GM19238 (cell line): ENCODE results near the gene ARMC8.

Source experiments
- DNase-seq: peaks from one replicate; pipeline ENCODE4 v3.0.0; 2011; ENCODE audit warnings: low spot score; ENCODE audit not compliant: insufficient read length

ARMC8 gene

GRCh38 chr3:138199851-138200250 lies 12.8 kb downstream of the ARMC8 start:
- DNase-seq = no peak

DNA sequence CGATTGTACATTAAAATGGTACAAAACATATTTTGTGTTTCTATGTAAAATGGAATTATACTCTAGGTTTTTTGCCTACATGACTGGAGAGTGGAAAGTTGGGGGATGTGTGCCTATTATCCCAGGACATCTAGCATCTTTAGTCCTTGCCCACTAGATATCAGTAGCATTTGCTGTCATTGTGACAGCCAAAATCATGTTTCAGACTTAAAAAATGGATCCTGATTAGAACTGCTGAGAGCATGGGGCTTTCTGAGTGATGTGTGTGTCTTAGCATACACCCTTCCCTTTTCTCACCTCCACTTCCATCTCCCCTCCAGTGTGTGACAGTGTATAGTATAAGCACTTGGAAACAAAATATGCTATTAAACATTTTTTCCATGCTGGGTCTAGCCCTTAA lies 13.3 kb downstream of the ARMC8 start:
- DNase-seq = no peak

GRCh38 chr3:138202945-138203701 lies 16.0 kb downstream of the ARMC8 start:
- no peak for DNase-seq

- DNase-seq = no peak
Measured at GRCh38 chr3:138203938-138204337, 16.8 kb downstream of the ARMC8 start.

GRCh38 chr3:138205527-138205926 lies 18.4 kb downstream of the ARMC8 start:
- DNase-seq = no peak

DNA sequence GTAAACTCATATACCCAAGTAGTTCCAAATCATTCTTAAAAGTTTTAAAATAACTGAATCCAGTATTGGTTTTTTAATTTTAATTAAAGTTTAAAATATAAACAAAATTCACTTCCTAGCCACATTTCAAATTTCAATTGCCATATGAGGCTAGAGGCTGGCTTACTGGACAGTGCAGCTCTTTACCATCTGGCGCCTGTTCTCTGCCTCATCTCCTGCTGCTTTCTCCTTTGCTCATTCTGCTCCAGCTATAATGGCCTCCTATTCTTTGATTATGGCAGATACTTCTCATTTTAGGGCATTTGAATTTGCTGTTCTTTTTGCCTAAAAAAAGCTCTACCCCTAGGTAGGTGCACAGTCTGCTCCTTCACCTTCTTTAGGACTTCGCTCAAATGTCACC lies 19.1 kb downstream of the ARMC8 start:
- DNase-seq = no peak

- DNase-seq = no peak
Measured at GRCh38 chr3:138210528-138210927, 23.4 kb downstream of the ARMC8 start.

GRCh38 chr3:138213398-138214085 lies 26.4 kb downstream of the ARMC8 start:
- DNase-seq = no peak

DNA sequence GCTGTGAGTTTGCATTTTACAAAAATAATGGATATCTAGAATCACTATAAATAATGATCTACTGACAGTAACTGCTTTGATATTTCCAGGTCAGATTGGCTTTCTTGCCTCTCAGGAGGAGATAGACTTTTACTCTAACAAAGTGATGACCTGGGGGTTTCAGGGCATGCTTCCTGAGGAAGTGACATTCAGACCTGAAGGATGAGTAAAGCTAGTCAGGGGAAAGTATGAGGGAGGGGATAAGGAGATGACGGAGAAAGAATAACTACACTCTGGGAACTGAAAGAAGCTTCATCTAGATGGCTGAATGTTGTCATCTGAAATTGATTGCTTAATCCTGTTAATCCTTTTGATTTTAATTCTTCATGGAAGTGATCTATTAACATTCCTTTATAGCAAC lies 32.2 kb downstream of the ARMC8 start:
- no peak for DNase-seq

DNA sequence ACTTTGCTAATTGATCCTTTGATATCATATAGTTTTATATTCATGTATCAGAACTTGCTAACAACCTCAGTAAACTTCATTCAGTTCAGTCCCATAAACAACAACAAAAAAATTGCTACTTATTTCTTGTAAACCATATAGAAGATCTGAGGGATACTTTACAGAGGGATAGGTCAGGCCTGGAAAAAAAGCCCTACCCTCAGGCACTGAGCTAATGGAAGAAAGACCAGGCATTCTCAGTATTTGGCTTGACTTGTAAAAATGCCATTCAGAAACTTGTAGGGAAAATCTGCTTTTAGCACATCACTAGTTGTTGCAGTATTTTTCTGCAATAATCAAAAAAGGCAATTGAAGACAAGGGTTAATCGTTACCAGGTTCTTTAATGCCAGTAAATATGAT lies 33.1 kb downstream of the ARMC8 start:
- no peak for DNase-seq

GRCh38 chr3:138220788-138221187 lies 33.7 kb downstream of the ARMC8 start:
- no peak for DNase-seq

GRCh38 chr3:138222131-138222941 lies 35.2 kb downstream of the ARMC8 start:
- DNase-seq = no peak

DNA sequence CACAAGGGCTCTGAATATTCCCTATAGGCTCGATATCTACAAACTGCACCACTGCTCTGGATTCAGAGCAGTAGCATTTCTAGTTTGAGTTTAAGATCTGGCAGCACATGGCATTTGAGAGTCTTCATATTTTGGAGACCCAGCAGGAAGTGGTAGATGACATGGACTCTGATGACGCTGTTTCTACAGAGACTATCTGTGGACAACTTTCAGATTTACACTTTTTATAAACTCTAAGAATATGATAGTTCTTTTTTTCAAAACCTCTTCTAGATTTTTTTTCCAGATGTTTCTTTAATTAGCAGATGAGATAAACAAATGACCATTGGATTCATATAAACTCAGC lies 35.8 kb downstream of the ARMC8 start:
- DNase-seq = no peak

DNA sequence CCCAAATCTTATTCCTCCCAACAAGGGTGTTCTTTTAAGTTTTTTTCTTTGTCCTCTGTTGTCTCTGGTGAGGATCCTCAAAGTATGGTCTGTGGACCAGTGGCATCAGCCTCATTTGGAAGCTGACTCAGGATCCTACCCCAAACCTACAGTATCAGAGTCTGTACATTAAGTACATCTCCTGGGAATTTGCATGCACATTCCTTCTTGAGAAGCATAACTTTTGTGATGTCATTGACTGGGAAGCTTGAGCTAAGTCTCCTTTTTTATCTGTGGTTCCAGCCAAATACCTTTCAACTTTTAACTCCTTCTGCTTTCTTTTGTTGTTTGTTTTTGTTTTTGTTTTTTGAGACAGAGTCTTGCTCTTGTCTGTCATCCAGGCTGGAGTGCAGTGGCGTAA lies 40.5 kb downstream of the ARMC8 start:
- DNase-seq = no peak

- no peak for DNase-seq
Measured at GRCh38 chr3:138230525-138230924, 43.4 kb downstream of the ARMC8 start.

- DNase-seq = no peak
Measured at GRCh38 chr3:138232705-138233364, 45.7 kb downstream of the ARMC8 start.

DNA sequence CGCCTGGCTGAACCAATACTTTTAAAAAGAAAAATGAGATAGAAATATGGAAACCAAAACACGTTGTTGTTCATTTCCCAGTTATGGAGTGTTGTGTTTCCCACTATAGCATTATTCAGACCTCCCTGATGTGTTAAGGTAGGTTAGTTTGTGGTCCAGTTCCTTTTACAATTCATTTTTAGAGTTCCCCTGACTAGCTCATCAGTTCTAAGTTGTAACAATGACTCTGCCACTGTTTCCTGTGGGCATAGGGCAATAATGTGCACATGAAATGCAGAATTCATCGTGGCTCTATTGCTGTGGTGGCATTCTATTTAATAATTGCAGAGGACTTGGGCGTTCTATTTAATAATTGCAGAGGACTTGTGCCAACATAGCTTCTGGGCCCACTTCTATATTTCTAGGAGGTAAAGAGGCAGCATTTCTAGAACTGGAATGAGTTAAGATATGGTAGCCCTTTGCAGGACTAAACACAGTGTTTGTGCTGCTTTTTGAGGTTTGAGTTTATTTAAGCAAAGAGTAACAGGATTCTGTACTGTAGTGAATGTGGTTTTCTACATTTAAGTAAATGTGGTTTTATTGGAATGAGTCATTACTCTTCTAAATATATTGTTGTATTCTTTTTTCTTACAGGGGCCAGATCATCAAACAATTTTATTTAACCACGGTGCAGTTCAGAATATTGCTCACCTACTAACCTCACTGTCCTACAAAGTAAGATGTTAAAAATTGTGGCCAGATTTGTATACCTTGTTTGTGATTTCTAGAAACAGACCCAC lies 47.5 kb downstream of the ARMC8 start:
- DNase-seq = no peak

DNA sequence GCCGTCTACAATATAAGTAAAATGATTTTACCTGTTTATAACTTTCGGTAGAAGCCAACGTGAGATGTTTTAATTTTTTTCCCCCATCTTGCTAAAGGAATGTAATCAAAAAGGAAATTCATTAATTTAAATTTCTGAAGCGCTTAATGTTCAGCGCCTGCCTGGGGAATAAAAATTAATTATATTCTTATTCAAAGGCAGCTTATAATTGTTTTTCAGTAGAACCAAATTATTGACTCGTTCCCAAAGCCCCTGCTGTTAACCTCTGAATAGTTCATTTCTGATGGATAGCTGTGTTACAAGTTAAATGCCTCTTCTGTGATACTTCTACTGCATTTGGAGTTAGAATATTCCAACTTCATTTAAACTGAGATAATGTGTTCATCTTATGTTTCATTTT lies 51.6 kb downstream of the ARMC8 start:
- DNase-seq = no peak

DNA sequence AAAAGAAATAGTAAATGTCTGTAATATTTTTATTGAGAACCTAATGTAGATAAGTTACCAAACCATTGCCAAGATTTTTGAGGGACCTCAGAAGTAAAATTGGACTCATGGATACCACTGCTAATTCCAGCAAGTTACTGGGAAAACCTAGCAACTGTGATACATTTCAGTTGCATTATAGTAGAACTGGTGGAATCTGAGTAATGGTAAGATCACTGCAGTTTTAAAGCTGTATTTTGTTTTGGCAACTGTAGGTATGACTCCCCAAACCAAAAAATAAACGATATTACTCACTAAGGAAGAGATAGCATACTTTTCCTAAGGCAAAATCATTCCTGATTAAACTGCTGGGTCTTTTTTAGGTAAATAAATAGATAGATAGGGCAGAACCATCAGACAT lies 54.0 kb downstream of the ARMC8 start:
- DNase-seq = no peak

GRCh38 chr3:138241676-138242075 lies 54.6 kb downstream of the ARMC8 start:
- no peak for DNase-seq

GRCh38 chr3:138242466-138242865 lies 55.4 kb downstream of the ARMC8 start:
- DNase-seq = no peak
